OCI-M1 (cell line): ENCODE data around the gene TMEM248.
"Not testable (repeated sequence)": the region's sequence is repeated elsewhere in the genome, so short reads cannot be mapped to it uniquely, and the experiment has no call there.

Source experiments
- DNase-seq: peaks from one replicate; lab custom pipeline; 2025; lab: John Stamatoyannopoulos, UW

The TMEM248 gene

DNA sequence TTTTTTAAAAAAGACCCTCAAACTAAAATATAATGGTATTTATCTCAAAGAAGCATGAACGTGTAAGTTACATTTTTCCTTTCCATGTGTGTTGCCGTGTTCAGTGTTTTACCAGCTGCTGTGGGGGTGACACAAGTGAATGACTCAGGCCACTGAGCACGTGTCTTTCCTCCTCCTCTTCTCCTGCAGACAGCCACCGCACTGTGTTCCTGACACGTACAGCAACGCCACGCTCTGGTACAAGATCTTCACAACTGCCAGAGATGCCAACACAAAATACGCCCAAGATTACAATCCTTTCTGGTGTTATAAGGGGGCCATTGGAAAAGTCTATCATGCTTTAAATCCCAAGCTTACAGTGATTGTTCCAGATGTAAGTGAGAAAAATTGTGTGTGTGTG, 29.7 kb downstream of the TMEM248 start:
- no peak for DNase-seq

DNA sequence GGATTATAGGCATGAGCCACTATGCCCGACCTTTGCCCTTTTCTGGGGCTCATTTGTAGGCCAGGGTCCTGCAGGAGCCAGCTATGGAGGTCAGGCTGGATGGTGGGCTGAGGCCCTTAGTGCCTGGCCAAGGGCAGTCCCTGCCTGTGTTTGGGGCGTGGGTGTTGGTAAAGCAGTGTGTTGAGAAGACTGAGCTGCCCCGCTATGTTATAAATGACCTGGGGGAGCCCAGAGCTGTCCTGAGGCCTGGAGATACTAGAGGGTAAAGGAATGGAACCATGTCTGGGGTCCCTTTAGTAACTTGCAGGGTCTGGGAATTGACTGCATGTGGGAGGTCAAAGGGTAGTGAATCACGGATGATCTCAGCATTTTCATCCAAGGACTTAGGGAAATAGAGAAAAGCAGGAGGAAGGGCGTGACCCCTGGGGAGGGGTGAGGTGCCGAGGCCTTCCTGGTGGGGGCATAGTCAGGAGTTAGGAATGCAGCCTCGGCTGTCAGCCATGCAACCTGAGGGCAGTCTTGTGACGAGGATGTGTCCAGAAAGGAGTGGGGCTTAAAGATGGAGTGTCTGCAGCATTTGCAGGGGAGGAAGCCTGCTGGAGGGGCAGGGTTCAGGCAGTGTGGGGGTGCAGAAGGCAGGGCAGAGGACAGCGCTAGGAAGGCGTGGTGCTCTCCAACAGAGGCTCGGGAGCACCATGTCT, 31.5 kb downstream of the TMEM248 start:
- DNase-seq = no peak

DNA sequence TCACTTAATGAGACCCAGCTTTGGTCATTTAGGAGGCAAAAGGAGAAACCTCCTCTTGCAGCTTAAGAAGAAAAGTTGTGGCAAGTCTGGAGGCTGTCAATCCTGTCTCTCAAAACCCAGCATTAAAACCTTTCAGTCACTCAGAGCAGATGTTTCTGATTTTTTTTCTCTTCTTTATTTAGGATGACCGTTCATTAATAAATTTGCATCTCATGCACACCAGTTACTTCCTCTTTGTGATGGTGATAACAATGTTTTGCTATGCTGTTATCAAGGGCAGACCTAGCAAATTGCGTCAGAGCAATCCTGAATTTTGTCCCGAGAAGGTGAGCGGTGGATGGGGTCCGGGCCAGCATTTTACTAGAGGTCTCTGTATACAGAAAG, 32.0 kb downstream of the TMEM248 start:
- peak; percentile 18 for DNase-seq

DNA sequence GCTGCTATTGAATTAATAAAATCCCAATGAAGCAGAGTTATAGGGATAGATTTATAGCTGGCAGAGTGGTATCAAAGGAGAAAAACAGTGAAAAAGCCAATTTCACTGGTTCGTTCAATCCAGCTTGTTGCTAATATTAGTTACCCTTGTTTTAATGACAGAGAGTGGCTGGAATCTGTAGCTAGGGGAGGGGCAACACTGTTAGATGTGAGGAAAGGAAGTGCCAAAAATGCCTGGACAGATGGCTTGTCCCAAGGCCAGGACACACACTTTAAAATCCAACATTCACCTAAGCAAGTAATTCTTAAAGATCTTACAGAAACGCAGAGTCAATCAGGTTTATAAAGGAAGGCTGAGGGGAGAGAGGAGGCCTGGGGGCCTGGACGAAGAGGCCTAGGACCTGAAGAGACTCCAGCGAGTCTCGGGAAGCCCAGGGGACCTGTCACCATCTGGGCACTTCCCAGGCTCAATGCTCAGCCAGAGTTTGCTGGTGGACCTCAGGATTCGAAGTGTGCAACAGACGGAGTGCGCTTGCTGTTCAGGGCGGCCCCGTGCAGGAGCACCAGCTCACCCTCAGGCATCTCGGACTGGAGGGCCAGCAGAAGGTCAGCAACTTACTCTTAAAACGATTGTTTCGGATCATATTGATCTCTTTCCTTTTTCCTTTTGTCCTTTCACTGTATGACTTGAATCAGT, 36.7 kb downstream of the TMEM248 start:
- no peak for DNase-seq

DNA sequence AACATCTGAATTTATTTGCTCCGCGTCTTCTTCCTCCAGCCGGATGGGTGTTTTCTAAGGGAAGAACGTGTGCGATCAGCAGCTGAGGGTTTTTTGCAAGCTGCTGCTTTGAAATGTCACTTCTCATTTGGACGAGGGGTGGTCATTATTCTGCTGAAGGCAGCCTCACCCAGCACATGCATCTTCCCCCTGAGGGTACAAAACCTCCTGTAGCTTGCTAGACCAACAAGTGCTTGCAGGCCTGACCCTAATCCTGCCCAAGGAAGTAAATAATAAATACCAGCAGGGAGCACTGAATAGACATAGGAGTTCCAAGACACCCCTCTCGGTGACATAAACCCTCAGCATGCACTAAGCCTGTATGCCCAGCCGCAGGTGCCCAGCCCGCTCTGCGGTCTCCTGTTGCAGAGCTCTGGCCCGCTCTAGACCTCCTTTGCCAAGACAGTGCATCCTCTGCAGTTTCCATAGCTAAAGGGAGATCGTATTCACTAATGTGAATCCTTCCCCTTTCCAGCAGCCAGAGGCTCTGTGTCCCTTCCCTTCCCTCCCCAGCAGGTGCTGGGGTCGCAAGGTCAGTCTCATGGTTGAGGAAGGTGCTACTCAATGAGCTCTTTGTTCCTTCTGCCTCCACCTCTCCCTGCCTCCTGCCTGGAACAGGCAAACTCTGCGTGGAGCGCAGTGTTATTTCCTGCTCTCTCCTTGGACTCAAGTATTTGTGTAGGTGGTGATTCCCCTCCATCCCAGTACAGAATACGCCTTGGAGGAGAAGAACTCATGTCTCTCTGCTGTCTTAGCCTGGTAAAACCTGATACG, 37.7 kb downstream of the TMEM248 start:
- no peak for DNase-seq

DNA sequence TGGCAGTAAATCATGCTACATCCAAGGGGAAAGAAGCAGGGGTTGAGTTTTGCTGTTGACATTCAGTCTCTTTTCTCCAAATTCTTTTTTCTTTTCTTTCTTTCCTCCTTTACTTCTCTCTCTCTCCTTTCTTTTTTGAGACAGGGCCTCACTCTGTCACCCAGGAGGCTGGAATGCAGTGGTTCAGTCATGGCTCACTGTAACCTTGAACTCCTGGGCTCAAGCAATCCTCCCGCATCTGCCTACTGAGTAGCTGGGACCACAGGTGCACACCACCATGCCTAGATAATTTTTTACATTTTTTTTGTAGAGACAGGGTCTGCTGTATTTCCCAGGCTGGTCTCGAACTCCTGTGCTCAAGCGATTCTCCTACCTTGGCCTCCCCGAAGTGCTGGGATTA, 39.2 kb downstream of the TMEM248 start:
- no peak for DNase-seq

DNA sequence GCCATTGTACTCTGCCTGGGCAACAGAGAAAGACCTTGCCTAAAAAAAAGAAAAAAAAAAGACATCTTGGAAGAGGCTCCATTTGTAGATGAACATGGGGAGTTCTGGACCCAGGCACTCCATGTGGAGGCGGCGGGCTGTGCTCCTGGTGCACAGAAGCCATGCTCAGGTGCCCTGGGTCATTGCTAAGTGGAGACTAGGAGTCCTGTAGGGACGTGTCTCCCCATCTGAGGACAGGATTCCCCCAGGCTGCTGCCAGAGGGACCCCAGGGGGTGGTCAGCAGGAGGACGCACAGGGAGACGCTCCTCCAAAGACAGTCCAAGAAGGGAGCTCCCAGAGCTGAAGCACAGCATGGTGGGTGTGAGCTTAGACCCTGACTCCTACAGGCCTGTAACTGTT, 40.1 kb downstream of the TMEM248 start:
- DNase-seq = no peak

DNA sequence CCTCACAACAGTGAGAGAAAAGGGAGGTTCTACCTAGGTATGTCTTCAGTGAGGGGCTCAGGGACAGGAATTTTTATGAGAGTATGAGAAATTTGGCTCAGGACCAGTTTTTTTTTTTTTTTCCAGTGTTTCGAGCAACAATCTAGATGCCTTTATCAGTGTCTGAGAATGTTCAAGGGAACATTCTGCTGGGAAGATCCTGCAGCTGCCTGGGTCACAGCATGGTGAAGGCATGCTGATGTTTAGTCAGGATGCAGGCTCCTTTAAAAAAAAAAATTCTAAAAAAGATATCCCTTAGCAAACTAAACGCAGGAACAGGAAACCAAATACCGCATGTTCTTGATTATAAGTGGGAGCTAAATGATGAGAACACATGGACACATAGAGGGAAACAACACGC, 43.4 kb downstream of the TMEM248 start:
- DNase-seq = no peak

DNA sequence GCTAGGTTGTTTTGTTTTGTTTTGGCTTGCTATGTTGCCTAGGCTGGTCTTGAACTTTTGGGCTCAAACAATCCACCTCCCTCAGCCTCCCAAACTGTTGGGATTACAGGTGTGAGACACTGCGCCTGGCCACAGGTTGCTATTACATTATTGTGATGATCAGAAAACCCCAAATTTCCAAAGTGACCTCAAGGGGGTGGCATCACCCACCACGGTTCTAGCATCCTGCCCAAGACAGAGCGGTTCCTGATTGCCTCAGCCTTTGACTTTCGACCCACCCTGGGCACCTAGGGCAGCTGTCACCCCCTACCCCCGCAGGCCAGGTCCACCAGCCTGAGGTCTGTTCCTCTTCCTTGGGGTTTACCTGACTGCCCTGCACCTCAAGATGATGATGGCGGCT, 46.0 kb downstream of the TMEM248 start:
- no peak for DNase-seq

DNA sequence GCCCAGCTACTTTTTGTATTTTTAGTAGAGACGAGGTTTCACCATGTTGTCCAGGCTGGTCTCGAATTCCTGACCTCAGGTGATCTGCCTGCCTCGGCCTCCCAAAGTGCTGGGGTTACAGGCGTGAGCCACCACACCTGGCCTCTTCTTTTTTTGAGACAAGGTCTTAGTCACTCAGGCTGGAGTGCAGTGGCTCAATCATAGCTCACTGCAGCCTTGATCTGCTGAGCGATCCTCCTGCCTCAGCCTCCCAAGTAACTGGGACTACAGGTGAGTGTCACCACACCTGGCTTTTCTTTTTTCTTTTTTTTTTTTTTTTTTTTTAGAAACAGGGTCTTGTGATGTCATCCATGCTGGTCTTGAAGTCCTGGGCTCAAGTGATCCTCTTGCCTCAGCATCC, 48.0 kb downstream of the TMEM248 start:
- not testable (repeated sequence) for DNase-seq

DNA sequence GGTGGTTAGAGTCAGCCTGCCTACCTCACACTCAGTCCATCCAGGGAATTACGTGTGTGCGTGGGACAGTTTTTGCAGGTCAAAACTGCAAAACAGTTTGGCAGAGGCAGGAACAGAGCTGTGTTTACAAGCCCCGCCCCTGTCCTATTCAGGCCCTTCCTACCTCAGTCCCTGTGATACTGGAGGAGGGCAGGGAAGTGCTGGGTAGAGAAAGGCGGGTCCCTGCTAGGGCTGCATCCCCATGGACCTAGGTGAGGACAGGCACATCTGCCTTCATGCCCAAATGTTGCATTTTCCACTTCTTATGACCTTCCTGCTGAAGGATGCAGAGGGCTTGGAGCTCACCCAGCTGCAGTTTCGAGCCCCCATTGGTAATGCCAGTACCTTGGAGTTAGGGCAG, 49.3 kb downstream of the TMEM248 start:
- DNase-seq = no peak

DNA sequence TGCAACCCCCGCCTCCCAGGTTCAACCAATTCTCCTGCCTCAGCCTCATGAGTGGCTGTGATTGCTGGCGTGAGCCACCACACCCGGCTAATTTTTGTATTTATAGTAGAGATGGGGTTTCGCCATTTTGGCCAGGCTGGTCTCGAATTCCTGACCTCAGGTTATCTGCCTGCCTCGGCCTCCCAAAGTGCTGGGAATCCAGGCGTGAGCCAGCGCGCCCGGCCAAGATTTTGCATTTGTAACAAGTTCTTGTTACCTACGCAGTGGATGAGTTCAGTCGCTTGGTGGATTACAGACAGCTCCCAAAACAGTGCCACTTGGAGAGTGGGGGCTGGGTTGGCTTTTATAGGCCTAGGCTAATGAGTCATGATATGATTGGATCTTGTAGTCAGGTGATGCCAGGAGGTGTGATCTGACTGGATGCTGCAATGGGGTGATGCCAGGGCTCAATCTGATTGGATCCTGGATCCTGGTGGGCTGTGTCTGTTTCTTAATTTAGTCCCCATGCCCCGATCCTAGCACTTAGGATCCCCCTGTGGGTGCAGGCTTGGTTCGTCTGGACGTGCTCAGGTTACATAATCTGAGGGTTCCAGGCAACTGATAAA, 54.1 kb downstream of the TMEM248 start:
- peak; percentile 68 for DNase-seq

DNA sequence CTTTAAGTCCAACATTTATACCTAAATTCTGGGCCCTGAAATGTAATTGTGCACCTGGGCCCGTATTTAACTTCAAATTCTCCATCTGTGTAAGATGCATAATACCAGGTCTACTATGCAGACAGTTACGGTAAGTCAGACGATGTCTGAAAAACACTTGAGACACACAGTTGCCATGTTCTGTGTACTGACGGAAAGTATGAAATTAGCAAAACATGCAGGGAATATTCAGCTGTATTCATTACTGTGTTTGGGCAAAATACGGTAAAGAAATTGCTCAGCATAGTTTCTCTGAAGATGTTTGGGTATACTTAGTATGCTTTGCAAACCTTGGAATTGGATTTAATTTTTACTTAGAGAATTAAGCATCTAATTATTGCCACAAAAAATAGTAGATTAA, 57.3 kb downstream of the TMEM248 start:
- not testable (repeated sequence) for DNase-seq

DNA sequence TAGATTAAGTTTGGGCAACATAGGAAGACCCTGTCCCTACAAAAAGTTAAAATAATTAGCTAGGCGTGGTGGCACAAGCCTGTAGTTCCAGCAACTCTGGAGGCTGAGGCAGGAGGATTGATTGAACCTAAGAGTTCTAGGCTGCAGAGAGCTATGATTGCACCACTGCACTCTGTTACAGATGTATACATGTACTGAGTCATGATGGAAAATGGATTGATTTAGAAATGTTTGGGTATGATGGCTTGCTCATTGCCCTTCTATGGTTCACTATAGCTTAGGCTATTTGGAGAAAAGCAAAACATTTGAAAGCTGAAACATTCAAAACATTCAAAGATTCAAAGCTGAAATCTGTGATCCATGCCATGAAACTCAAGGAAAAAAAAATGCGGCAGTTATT, 58.0 kb downstream of the TMEM248 start:
- DNase-seq = not testable (repeated sequence)

DNA sequence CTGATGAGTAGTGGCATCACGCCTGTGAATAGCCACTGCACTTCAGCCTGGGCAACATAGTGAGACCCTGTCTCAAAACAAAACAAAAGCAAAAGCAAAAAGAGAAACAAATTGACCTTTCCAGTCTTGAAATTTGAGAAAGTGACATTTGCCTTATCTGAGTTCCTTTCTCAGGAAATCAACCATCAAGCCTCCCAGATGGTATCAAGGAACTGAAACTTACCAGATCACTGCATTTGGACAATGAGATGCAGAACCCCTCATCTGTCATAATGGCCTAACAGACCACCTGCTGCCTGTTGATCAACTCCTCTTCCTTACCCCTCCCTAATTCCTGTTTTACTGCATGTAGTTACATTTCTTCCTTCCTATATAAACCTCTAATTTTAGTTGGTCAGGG, 59.3 kb downstream of the TMEM248 start:
- not testable (repeated sequence) for DNase-seq

DNA sequence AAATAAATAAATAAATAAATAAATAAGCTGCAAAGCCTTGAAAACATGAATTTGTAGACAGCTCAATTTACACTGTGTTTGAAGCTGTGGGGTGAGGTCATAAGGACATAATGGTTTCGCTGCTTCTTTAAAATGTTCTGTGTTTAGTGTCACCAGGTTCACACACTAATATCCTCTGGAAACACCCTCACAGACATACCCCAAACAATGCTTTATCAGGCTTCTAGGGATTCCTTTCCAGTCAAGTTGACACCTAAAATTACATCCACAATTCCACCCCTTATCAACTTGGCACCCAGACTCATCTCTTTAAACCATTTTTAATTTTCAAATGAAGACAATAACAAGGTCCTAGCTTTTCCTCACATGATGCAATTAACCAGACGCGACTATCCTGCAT, 68.5 kb downstream of the TMEM248 start:
- not testable (repeated sequence) for DNase-seq

DNA sequence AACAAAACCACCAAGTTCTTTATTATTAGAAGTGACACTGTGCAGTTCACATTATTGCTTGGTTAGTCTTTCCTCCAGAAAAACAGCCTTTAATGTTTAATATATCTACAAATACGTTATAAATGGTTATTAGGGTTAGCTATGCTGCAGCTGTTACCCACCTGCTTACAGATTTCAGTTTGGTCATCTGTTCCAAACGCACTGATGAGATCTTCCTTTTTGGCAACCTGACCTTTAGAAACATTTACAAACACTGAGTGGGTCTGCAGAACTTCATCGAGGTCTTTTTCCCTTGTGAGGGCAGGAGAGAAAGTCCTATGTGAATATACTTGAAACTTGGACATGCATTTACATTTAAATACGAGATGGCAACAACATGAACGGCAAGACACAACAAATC, 73.0 kb downstream of the TMEM248 start:
- not testable (repeated sequence) for DNase-seq

DNA sequence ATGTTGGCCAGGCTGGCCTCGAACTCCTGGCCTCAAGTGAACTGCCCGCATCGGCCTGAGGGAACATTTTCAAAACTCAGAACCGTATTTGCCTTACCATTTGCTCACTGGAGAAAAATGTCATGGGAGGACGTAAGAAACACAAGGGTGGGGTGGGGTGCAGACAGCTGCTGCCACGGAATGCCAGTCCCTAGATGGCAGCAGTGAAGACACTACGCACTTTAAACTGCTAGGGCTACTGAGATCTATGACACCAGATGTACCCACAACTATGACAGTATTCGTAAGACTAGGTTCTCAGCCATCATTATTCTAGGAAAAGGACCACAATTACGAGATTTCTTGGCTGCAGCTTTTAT, 73.6 kb downstream of the TMEM248 start:
- peak; percentile 87 for DNase-seq

DNA sequence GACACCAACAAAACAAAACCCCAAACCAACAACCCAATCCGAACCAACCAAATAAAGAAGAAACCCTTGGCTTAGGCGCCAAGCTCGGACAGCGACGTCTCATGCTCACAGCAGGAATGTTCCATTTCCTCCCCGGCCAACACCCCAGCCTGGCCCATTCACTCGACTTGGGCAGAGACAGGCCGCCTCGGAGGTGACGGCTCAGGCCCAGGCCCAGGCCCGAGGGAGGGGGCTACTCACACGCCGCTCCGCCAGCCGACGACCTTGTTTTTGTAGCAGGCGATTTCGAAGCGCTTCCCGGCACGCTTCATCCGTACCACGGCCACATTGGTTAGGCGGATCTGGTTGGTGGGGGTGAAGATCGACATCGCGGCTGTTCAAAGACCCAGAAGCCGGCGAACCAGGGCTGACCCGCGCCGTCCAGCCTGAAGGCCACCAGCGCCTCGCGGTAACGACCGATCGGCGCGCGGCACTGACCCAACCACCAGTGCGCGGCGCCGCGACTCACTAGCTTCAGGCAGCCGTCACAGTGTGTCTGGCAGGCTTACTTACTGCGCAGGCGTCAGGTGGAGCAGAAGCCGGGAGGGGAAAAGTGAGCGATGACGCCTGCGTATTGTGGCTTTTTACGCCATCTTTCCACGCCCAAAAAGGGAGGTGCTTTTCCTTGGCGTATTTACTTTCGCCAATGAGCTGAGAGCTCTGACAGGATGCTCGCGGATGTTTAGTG, 74.2 kb downstream of the TMEM248 start, which contains the start of gene SBDS:
Gene SBDS (minus strand): TSS at position 537 of the 727 bp plus-strand sequence. CDS start 169 bp downstream, at position 368.
- peak; percentile 100 for DNase-seq

DNA sequence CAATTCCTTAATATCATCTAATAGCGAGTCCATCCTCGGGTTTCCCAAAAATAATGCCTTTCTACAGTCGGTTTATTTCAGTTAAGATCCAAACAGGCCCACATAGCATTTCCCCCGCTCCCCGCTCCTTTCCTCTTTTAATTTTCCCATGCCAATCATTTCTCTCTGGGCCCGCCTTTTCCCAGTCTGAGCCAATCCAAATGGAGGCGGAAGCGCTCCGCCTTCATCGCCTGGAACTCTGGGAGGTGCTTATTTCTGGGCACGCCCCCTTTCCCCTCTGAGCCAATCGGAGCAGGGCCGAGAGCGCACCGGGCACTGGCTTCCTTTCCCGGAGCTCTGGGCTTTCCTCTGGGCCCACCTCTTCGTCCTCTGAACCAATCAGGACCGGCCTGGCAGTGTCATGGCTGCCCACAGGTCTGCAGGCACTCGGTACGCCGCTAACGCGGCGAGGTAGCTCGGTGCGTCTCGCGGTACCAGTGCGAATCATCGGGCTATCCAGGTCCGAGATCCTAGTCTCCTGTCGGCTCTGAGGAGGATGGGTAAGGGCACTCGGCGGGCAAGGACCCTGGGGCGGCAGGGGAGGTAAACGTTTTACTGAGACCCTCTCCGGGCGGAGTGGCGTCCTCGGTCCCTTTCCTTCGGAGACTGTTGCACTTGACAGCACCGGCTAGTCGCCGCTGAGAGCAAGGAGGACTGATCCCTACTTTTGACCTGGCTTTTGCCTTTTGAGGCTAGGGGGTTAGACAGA, 75.6 kb downstream of the TMEM248 start, which contains the start of gene TYW1:
Gene TYW1 (plus strand): TSS at position 390 of the 748 bp plus-strand sequence. CDS start 146 bp downstream, at position 536.
- peak; percentile 100 for DNase-seq
